ENCODE measurements around the gene NDST4.

Gene NDST4

GRCh38 chr4:114907568-114907967 is 205.9 kb downstream of the NDST4 start:
- DNase-seq (ENCODE audit: low read depth): no peak

- no peak for DNase-seq (ENCODE audit: low read depth)
These were observed 208.4 kb downstream of the NDST4 start for GRCh38 chr4:114905017-114905416.

GRCh38 chr4:114900934-114901333 is 212.5 kb downstream of the NDST4 start:
- no peak for DNase-seq (ENCODE audit: low read depth)

- no peak for DNase-seq (ENCODE audit: low read depth)
These were observed 222.6 kb downstream of the NDST4 start for GRCh38 chr4:114890773-114891172.

- DNase-seq (ENCODE audit: low read depth): no peak
These were observed 226.7 kb downstream of the NDST4 start for GRCh38 chr4:114886761-114887160.

- DNase-seq (ENCODE audit: low read depth): no peak
These were observed 229.8 kb downstream of the NDST4 start for GRCh38 chr4:114883641-114884040.

- DNase-seq (ENCODE audit: low read depth): no peak
These were observed 233.3 kb downstream of the NDST4 start for GRCh38 chr4:114879916-114880669.

GRCh38 chr4:114875630-114876029 is 237.8 kb downstream of the NDST4 start:
- no peak for DNase-seq (ENCODE audit: low read depth)

- no peak for DNase-seq (ENCODE audit: low read depth)
These were observed 239.1 kb downstream of the NDST4 start for GRCh38 chr4:114874321-114874720.

GRCh38 chr4:114870987-114871386 is 242.4 kb downstream of the NDST4 start:
- no peak for DNase-seq (ENCODE audit: low read depth)

- no peak for DNase-seq (ENCODE audit: low read depth)
These were observed 246.3 kb downstream of the NDST4 start for GRCh38 chr4:114866901-114867670.

- no peak for DNase-seq (ENCODE audit: low read depth)
These were observed 249.4 kb downstream of the NDST4 start for GRCh38 chr4:114864060-114864459.

- DNase-seq (ENCODE audit: low read depth): no peak
These were observed 252.6 kb downstream of the NDST4 start for GRCh38 chr4:114860786-114861185.

- DNase-seq (ENCODE audit: low read depth): no peak
These were observed 255.6 kb downstream of the NDST4 start for GRCh38 chr4:114857831-114858230.

- no peak for DNase-seq (ENCODE audit: low read depth)
These were observed 273.4 kb downstream of the NDST4 start for GRCh38 chr4:114839986-114840385.

GRCh38 chr4:114830628-114831027 is 282.8 kb downstream of the NDST4 start:
- no peak for DNase-seq (ENCODE audit: low read depth)

- no peak for DNase-seq (ENCODE audit: low read depth)
These were observed 285.8 kb downstream of the NDST4 start for GRCh38 chr4:114827651-114828050.

GRCh38 chr4:114815760-114816159 is 297.7 kb downstream of the NDST4 start:
- DNase-seq (ENCODE audit: low read depth): no peak

GRCh38 chr4:114813961-114814360 is 299.5 kb downstream of the NDST4 start:
- DNase-seq (ENCODE audit: low read depth): no peak

- no peak for DNase-seq (ENCODE audit: low read depth)
These were observed 301.7 kb downstream of the NDST4 start for GRCh38 chr4:114811564-114812301.

- DNase-seq (ENCODE audit: low read depth): no peak
These were observed 305.5 kb downstream of the NDST4 start for GRCh38 chr4:114807759-114808404.

GRCh38 chr4:114807357-114807756 is 306.1 kb downstream of the NDST4 start:
- no peak for DNase-seq (ENCODE audit: low read depth)

Data from fibroblast of gingiva (primary cell).